ENCODE measurements around the gene OSBPL8. TPM values are rescaled to one million over a fixed set of nuclear protein-coding genes. Genes with fewer than 3 reads are reported as not detected.

OSBPL8 gene
- polyA plus RNA-seq, 1 experiment, result 31.2 TPM

DNA sequence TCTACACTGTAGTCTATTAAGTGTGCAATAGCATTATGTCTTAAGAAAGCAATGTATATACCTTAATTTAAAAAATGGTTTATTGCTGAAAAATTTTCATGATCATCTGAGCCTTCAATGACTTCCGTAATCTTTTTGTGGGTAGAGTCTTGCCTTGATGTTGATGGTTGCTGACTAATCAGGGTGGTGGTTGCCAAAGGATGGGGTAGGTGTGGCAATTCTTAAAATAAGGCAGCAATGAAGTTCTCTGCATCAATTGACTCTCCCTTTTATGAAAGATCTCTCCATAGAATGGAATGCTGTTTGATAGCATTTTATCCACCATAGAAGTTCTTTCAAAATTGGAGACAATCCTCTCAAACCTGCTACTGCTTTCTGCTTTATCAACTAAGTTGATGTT lies 252.5 kb downstream of the OSBPL8 start:
- no peak overlapping the region for H3K4me3 ChIP-seq (ENCODE audit: low read depth, low read length)
- DNase-seq (ENCODE audit: low read depth), result no peak
- ChIA-PET CTCF (no interaction called here), POLR2A (no interaction called here)
- no peaks in the 10 kb centered on the region for H3K36me3 ChIP-seq (ENCODE audit: control insufficient read depth, insufficient read depth, low read length)
- no peaks in the 10 kb centered on the region for H3K27me3 ChIP-seq (ENCODE audit: control insufficient read depth, insufficient read depth, low read length)
- TF ChIP-seq, protein P1, sequence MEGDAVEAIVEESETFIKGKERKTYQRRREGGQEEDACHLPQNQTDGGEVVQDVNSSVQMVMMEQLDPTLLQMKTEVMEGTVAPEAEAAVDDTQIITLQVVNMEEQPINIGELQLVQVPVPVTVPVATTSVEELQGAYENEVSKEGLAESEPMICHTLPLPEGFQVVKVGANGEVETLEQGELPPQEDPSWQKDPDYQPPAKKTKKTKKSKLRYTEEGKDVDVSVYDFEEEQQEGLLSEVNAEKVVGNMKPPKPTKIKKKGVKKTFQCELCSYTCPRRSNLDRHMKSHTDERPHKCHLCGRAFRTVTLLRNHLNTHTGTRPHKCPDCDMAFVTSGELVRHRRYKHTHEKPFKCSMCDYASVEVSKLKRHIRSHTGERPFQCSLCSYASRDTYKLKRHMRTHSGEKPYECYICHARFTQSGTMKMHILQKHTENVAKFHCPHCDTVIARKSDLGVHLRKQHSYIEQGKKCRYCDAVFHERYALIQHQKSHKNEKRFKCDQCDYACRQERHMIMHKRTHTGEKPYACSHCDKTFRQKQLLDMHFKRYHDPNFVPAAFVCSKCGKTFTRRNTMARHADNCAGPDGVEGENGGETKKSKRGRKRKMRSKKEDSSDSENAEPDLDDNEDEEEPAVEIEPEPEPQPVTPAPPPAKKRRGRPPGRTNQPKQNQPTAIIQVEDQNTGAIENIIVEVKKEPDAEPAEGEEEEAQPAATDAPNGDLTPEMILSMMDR (IDR thresholded peaks at IDR 0.05; ENCODE audit: insufficient read depth, low read depth, low read length), result no peak

DNA sequence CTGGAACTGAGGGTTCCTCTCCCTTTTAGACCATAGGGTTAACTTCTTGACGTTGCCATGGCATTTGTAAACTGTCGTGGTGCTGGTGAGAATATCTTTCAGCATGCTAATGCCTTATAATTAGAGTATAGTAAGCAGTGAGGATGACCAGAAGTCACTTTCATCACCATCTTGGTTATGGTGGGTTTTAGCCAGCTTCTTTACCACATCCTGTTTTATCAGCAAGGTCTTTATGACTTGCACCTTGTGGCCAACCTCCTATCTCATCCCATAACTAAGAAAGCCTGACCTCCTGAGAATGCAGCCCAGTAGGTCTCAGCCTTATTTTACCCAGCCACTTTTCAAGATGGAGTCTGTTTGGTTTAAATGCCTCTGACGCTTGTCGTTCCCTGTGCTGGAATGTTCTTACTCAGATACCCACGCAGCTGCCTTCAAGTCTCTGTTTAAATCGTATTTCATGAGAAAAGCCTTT lies 255.5 kb downstream of the OSBPL8 start:
- POLR2A ChIA-PET, result interaction anchor here (0.5 kb wide), 1 partner anchor 41 kb away, joined by 3 read pairs; no protein-coding TSS in a partner anchor
- H3K4me3 ChIP-seq (ENCODE audit: low read depth, low read length), result no peak overlapping the region
- CTCF ChIA-PET, result no interaction called here
- DNase-seq (ENCODE audit: low read depth), result no peak
- no peaks in the 10 kb centered on the region for H3K27me3 ChIP-seq (ENCODE audit: control insufficient read depth, insufficient read depth, low read length)
- no peaks in the 10 kb centered on the region for H3K36me3 ChIP-seq (ENCODE audit: control insufficient read depth, insufficient read depth, low read length)
- TF ChIP-seq, protein P1 (IDR thresholded peaks at IDR 0.05; ENCODE audit: insufficient read depth, low read depth, low read length), result no peak

DNA sequence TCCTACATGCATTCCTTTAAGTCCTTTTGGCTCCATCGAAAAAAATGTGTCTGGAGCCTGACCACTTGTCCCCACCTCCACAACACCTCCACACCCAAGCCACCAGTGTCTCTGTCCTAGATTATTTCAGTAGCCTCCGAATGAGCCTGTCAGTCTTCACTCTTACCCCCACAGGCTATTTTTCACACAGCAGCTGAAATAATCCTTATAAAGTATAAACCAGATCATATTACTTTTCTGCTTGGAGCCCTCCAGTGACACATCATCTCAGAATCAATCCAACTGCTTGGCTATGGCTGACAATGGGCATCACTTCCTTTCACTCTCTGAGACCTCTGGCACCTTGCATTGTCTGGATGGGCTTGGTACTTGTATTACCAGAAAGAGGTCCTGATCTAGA lies 256.2 kb downstream of the OSBPL8 start:
- ChIA-PET CTCF (no interaction called here), POLR2A (interaction anchor here (0.5 kb wide), 1 partner anchor 41 kb away, joined by 3 read pairs; no protein-coding TSS in a partner anchor)
- no peaks in the 10 kb centered on the region for H3K27me3 ChIP-seq (ENCODE audit: control insufficient read depth, insufficient read depth, low read length)
- TF ChIP-seq, protein P1 (IDR thresholded peaks at IDR 0.05; ENCODE audit: insufficient read depth, low read depth, low read length), result no peak
- no peak for DNase-seq (ENCODE audit: low read depth)
- no peak overlapping the region for H3K4me3 ChIP-seq (ENCODE audit: low read depth, low read length)
- H3K36me3 ChIP-seq (ENCODE audit: control insufficient read depth, insufficient read depth, low read length), result no peaks in the 10 kb centered on the region

Small RNA genes within 50 kb of the gene (small RNA-seq; reads per million reads assigned to genes)
- gene RN7SKP172 (ENCODE audit: insufficient read length, low read depth, low replicate concordance), result not detected

Other genes with a start within 250 kb of the OSBPL8 start
- 4.9 and 10.2 TPM in 2 replicates for gene BBS10, start 211.4 kb downstream of the OSBPL8 start, polyA plus RNA-seq (2011; rRNA removed)
- 34.5 and 51.1 TPM in 2 replicates for gene ZDHHC17, start 204.3 kb upstream of the OSBPL8 start, polyA plus RNA-seq (2011; rRNA removed)